Neural progenitor cell (in vitro differentiated cells): ENCODE measurements around the gene SCAPER. TPM values are rescaled to one million over a fixed set of nuclear protein-coding genes. Genes with fewer than 3 reads are reported as not detected.
"Not testable (repeated sequence)": the region's sequence is repeated elsewhere in the genome, so short reads cannot be mapped to it uniquely, and the experiment has no call there.

Source experiments
- DNase-seq: peaks from one replicate; pipeline ENCODE4 v3.0.0-alpha.2; 2016; ENCODE audit warnings: low spot score
- H2AFZ ChIP-seq: fragments of 200-600 bp; sonication (generic); replicated peaks from 2 replicates; pipeline ENCODE4 v1.6.1; 2016; ENCODE audit warnings: antibody characterized with exemption
- H3F3A ChIP-seq: fragments of 200-600 bp; sonication (generic); 2 replicates; pipeline ENCODE4 v1.6.1; 2016; ENCODE audit warnings: antibody characterized with exemption, low read depth
- H3K27ac ChIP-seq: fragments of 200-600 bp; sonication (generic); 2 replicates; pipeline ENCODE4 v1.5.1; 2016; ENCODE audit warnings: mild to moderate bottlenecking
- H3K27me3 ChIP-seq: fragments of 200-600 bp; sonication (generic); 2 replicates; pipeline ENCODE4 v1.6.1; 2016; ENCODE audit warnings: mild to moderate bottlenecking, moderate library complexity
- H3K36me3 ChIP-seq: fragments of 200-600 bp; sonication (generic); 2 replicates; pipeline ENCODE4 v1.5.1; 2016
- H3K4me1 ChIP-seq: fragments of 200-600 bp; sonication (generic); 2 replicates; pipeline ENCODE4 v1.6.1; 2016; ENCODE audit warnings: mixed run types
- H3K4me2 ChIP-seq: fragments of 200-600 bp; sonication (generic); 2 replicates; pipeline ENCODE4 v1.6.1; 2016
- H3K4me3 ChIP-seq: fragments of 200-600 bp; sonication (generic); 2 replicates; pipeline ENCODE4 v1.5.1; 2016
- H3K79me2 ChIP-seq: fragments of 200-600 bp; sonication (generic); 2 replicates; pipeline ENCODE4 v1.6.1; 2016; ENCODE audit warnings: low read depth
- H3K9ac ChIP-seq: fragments of 200-600 bp; sonication (generic); 2 replicates; pipeline ENCODE4 v1.6.1; 2016
- H3K9me3 ChIP-seq: fragments of 200-600 bp; sonication (generic); 2 replicates; pipeline ENCODE4 v1.5.1; 2016; ENCODE audit warnings: low read depth
- H4K20me1 ChIP-seq: fragments of 200-600 bp; sonication (generic); 2 replicates; pipeline ENCODE4 v1.6.1; 2016; ENCODE audit warnings: low read depth
- H3K27ac Mint-ChIP-seq: 3 replicates; pipeline ENCODE4 v1.8.0; 2021; ENCODE audit warnings: mixed read lengths
- H3K27me3 Mint-ChIP-seq: 2 replicates; pipeline ENCODE4 v1.8.0; 2022; ENCODE audit warnings: low read depth, mild to moderate bottlenecking, inconsistent platforms, moderate library complexity, mixed read lengths; ENCODE audit not compliant: insufficient read depth
- H3K36me3 Mint-ChIP-seq: 3 replicates; pipeline ENCODE4 v1.8.0; 2021; ENCODE audit warnings: mixed read lengths
- H3K4me1 Mint-ChIP-seq: 3 replicates; pipeline ENCODE4 v1.8.0; 2021; ENCODE audit warnings: mixed read lengths
- H3K4me3 Mint-ChIP-seq: 3 replicates; pipeline ENCODE4 v1.8.0; 2021; ENCODE audit warnings: mild to moderate bottlenecking, moderate library complexity, mixed read lengths
- H3K9me3 Mint-ChIP-seq: 3 replicates; pipeline ENCODE4 v1.8.0; 2020; ENCODE audit warnings: mixed read lengths
- EZH2 ChIP-seq: fragments of 200-600 bp; sonication (generic); IDR thresholded peaks from 2 replicates; pipeline ENCODE4 v1.6.1; 2017; ENCODE audit warnings: antibody characterized with exemption, mild to moderate bottlenecking, moderate library complexity
- EZH2phosphoT487 ChIP-seq: fragments of 200-600 bp; sonication (generic); IDR thresholded peaks from 2 replicates; pipeline ENCODE4 v1.6.1; 2017; ENCODE audit warnings: antibody characterized with exemption
- total RNA-seq: library from RNA; depleted of rRNA; stranded (reverse); fragments of >200 nt; gene quantifications from 2 replicates; pipeline ENCODE4 v1.2.3, GENCODE V29; 2015; ENCODE audit warnings: low replicate concordance
- TF ChIP-seq, protein P1 (sequence below): fragments of 200-600 bp; sonication (generic); IDR thresholded peaks from 2 replicates; pipeline ENCODE4 v1.5.1; 2017; ENCODE audit warnings: antibody characterized with exemption, mild to moderate bottlenecking

The SCAPER gene
- total RNA-seq, 1 donor from 2014 or later, result 20.4 TPM

DNA sequence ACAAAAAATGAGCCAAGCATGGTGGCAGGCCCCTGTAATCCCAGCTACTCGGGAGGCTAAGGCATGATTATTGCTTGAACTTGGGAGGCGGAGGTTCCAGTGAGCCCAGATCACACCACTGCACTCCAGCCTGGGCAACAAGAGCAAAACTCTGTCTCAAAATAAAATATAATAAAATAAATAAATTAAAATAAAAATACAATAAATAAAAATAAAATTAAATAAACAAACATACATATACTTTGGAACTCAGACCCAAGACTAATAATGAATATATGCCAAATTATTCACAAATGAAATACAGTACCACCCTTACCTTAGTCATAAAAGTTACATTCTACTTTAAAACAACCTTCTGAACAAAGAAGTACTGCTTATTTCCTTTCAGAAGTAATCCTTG lies 81.8 kb downstream of the SCAPER start:
- no peak overlapping the region for H3K4me2 ChIP-seq
- no peaks in the 10 kb centered on the region for H3K36me3 ChIP-seq
- TF ChIP-seq, protein P1, sequence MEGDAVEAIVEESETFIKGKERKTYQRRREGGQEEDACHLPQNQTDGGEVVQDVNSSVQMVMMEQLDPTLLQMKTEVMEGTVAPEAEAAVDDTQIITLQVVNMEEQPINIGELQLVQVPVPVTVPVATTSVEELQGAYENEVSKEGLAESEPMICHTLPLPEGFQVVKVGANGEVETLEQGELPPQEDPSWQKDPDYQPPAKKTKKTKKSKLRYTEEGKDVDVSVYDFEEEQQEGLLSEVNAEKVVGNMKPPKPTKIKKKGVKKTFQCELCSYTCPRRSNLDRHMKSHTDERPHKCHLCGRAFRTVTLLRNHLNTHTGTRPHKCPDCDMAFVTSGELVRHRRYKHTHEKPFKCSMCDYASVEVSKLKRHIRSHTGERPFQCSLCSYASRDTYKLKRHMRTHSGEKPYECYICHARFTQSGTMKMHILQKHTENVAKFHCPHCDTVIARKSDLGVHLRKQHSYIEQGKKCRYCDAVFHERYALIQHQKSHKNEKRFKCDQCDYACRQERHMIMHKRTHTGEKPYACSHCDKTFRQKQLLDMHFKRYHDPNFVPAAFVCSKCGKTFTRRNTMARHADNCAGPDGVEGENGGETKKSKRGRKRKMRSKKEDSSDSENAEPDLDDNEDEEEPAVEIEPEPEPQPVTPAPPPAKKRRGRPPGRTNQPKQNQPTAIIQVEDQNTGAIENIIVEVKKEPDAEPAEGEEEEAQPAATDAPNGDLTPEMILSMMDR, result no peak
- TF ChIP-seq EZH2phosphoT487, result no peak
- Mint-ChIP-seq H3K27ac (no peak overlapping the region), H3K4me3 (no peak overlapping the region), H3K9me3 (peaks cover 7% of the 10 kb centered on the region), H3K27me3 (no peaks in the 10 kb centered on the region), H3K4me1 (no peaks in the 10 kb centered on the region), H3K36me3 (peaks cover 5% of the 10 kb centered on the region)
- no peaks in the 10 kb centered on the region for H3K79me2 ChIP-seq
- no peak overlapping the region for H3K27ac ChIP-seq
- H3K4me1 ChIP-seq, result peaks cover 8% of the 10 kb centered on the region
- H2AFZ ChIP-seq, result no peak overlapping the region
- DNase-seq, result no peak
- no peak overlapping the region for H3K4me3 ChIP-seq
- H4K20me1 ChIP-seq, result no peaks in the 10 kb centered on the region
- no peaks in the 10 kb centered on the region for H3F3A ChIP-seq
- no peak overlapping the region for H3K9ac ChIP-seq
- no peaks in the 10 kb centered on the region for H3K9me3 ChIP-seq
- no peaks in the 10 kb centered on the region for H3K27me3 ChIP-seq

DNA sequence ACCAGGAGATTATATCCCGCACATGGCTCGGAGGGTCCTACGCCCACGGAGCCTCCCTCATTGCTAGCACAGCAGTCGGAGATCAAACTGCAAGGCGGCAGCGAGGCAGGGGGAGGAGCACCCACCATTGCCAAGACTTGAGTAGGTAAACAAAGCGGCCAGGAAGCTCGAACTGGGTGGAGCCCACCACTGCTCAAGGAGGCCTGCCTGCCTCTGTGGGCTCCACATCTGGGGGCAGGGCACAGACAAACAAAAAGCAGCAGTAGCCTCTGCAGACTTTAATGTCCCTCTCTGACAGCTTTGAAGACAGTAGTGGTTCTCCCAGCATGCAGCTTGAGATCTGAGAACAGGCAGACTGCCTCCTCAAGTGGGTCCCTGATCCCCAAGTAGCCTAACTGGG lies 86.2 kb downstream of the SCAPER start:
- not testable (repeated sequence) for H3K4me3 Mint-ChIP-seq, H3F3A ChIP-seq, H3K4me3 ChIP-seq, H3K4me1 ChIP-seq, H4K20me1 ChIP-seq, H3K9ac ChIP-seq, H3K27ac Mint-ChIP-seq, H3K36me3 ChIP-seq, H3K9me3 ChIP-seq, H3K36me3 Mint-ChIP-seq, H2AFZ ChIP-seq, H3K4me2 ChIP-seq, H3K27ac ChIP-seq, H3K27me3 ChIP-seq, H3K27me3 Mint-ChIP-seq, H3K4me1 Mint-ChIP-seq, H3K79me2 ChIP-seq, DNase-seq
- H3K9me3 Mint-ChIP-seq, result peaks cover 11% of the 10 kb centered on the region

DNA sequence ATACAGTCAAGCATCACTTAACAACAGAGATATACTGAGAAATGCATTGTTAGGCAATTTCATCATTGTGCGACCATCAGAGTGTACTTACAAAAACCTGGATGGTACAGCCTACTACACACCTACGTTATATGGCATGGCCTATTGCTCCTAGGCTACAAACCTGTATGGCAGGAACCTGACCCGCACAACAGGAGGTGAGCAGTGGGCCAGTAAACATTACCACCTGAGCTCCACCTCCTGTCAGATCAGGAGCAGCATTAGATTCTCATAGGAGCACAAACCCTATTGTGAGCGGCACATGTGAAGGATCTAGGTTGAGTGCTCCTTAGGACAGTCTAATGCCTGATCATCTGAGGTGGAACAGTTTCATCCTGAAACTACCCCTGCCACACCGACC lies 89.7 kb downstream of the SCAPER start:
- Histone ChIP-seq H3K9ac (no peak overlapping the region), H3K4me1 (no peaks in the 10 kb centered on the region)
- no peak overlapping the region for H3K27ac Mint-ChIP-seq

DNA sequence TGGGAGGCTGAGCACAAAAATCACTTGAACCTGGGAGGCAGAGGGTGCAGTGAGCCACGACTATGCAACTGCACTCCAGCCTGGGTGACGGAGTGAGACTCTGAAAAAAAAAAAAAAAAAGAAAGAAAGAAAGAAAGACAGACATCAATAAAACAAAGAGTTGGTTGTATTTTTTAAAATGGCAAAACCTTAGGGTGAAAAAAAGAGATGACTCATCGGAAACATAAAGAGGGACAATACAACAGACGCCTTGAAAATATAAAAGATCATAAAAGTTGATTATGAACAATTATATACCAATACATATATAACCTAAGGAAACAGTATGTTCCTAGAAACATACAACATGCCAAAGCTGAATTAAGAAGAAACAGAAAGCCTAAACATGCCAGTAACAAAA lies 92.8 kb downstream of the SCAPER start:
- no peaks in the 10 kb centered on the region for H4K20me1 ChIP-seq
- no peaks in the 10 kb centered on the region for H3K9me3 ChIP-seq
- H3K4me3 Mint-ChIP-seq, result no peak overlapping the region
- no peak overlapping the region for H2AFZ ChIP-seq
- H3K27me3 Mint-ChIP-seq, result no peaks in the 10 kb centered on the region
- no peak overlapping the region for H3K27ac Mint-ChIP-seq
- no peak overlapping the region for H3K27ac ChIP-seq
- H3K4me1 ChIP-seq, result no peaks in the 10 kb centered on the region
- H3K4me3 ChIP-seq, result no peak overlapping the region
- H3F3A ChIP-seq, result no peaks in the 10 kb centered on the region
- TF ChIP-seq, protein P1, result no peak
- TF ChIP-seq EZH2phosphoT487, result no peak
- DNase-seq, result no peak
- peaks cover 2% of the 10 kb centered on the region for H3K9me3 Mint-ChIP-seq
- H3K4me1 Mint-ChIP-seq, result no peaks in the 10 kb centered on the region
- H3K27me3 ChIP-seq, result no peaks in the 10 kb centered on the region
- no peak overlapping the region for H3K9ac ChIP-seq
- no peaks in the 10 kb centered on the region for H3K36me3 Mint-ChIP-seq
- no peaks in the 10 kb centered on the region for H3K79me2 ChIP-seq
- no peaks in the 10 kb centered on the region for H3K36me3 ChIP-seq
- H3K4me2 ChIP-seq, result no peak overlapping the region

More for the DNA sequence above, 89.7 kb downstream of the SCAPER start:
- Mint-ChIP-seq H3K4me3 (no peak overlapping the region), H3K27me3 (no peaks in the 10 kb centered on the region), H3K36me3 (peaks cover 6% of the 10 kb centered on the region), H3K9me3 (peaks cover 13% of the 10 kb centered on the region), H3K4me1 (no peaks in the 10 kb centered on the region)
- DNase-seq, result no peak
- Histone ChIP-seq H3K9me3 (no peaks in the 10 kb centered on the region), H3K4me2 (no peak overlapping the region), H2AFZ (no peak overlapping the region), H3F3A (no peaks in the 10 kb centered on the region), H4K20me1 (no peaks in the 10 kb centered on the region), H3K27me3 (no peaks in the 10 kb centered on the region), H3K27ac (no peak overlapping the region), H3K4me3 (no peak overlapping the region), H3K79me2 (no peaks in the 10 kb centered on the region), H3K36me3 (no peaks in the 10 kb centered on the region)
- TF ChIP-seq, protein P1, result no peak
- TF ChIP-seq EZH2phosphoT487 (no peak), EZH2 (no peak)
